ENCODE results near the gene LDB3. TPM values are rescaled to one million over a fixed set of nuclear protein-coding genes. Genes with fewer than 3 reads are reported as not detected.
"Not testable (repeated sequence)": the region's sequence is repeated elsewhere in the genome, so short reads cannot be mapped to it uniquely, and the experiment has no call there.

The LDB3 gene
- polyA plus RNA-seq, 5 donors, result 1.1 to 27.1 (median 1.9) TPM

- no peak for DNase-seq
These were observed 61.9 kb downstream of the LDB3 start for GRCh38 chr10:86730227-86730626.

DNA sequence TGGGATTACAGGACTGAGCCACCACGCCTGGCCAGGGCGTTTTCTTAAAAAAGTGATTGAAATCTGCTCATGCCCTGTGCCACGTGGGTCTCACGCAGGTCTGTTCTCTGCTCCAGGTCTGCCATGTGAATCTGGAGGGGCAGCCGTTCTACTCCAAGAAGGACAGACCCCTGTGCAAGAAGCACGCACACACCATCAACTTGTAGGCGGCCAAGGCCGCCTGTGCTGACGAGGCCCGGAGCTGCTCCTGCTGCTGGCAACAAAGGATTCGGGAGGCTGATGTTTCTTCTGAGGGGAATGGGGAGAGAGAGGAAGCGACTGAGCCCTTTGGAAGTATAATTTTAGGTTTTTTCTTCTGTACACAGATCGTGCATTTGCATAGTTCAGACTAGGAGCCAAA lies 64.5 kb downstream of the LDB3 start:
- no peak for DNase-seq

- peak in 1 of 2 donors; percentile 33 for DNase-seq
These were observed 65.0 kb downstream of the LDB3 start for GRCh38 chr10:86733260-86733671.

DNA sequence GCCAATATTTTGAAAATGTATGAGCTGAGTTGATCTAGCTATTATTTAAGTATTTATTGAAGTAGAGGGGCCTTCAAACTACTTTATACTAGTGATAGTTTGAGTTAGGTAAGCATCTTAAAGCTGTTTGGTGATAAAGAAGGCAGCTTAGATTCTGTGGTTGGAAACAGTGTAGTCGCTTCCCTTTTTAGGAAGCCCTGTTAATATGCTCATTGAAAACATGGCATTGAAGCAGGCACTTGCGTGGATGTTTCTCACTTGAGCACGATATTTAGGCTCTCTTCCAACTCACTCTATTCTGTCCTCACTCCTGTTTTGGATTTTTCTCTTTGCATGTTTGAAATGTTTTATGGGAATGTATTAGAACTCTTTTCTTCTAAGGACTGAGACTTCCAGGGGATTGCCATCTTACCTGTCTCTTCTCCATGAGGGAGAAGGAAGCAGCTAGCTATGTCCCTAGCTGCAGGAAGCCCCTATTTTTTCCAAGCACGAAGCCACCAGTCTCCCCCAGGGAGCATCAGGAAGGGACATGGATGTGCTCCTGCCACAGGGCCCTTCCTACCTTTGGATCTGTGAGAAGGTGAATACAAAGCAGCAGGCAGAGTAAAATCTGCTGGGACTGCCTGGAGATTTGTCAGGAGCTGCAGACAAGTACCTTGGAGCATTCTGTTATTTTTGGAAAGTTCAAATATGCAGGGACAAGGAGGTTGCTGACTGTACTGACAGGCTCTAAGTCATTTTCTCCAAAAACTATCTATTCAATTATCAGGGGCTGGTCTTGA lies 66.1 kb downstream of the LDB3 start:
- no peak for DNase-seq

GRCh38 chr10:86735278-86735677 lies 67.0 kb downstream of the LDB3 start:
- not testable (repeated sequence) for DNase-seq

GRCh38 chr10:86742230-86742629 lies 73.9 kb downstream of the LDB3 start:
- no peak for DNase-seq

GRCh38 chr10:86744067-86744725 lies 75.9 kb downstream of the LDB3 start:
- no peak for DNase-seq

DNA sequence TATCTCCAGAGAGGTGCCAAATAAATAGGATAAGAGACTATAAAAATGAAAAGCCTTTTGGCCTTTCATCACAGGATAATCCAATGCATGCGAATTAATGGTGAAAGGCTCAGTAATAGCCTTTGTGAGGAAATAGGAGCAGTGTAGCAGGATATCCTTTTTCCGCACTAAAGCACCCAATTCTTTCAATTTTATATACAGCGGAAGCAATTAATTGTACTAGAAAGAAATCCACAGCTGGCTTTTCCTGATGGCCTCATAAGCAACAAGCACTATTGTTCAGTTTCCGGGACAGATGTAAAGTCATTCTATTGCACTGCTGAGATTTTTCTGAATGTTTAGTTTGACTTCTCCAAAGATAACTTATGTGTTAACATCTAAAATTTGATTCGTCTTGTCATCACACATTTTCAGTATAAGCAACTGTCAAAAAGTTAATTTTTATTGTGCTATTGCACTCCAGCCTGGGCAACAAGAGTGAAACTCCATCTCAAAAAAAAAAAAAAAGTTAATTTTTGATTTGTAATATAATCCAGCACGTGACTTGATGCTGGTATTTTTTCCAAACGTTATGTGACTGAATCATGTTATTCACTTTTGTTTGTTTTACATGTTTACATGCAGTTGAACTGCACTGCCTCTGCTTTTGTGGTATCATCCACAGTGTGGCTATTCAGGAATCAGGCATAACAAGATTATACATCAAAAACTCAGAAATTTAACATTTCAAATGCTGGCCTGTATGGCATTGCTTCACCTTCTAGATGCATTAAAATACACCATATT lies 79.7 kb downstream of the LDB3 start:
- peak in 1 of 2 donors; percentile 59 for DNase-seq

DNA sequence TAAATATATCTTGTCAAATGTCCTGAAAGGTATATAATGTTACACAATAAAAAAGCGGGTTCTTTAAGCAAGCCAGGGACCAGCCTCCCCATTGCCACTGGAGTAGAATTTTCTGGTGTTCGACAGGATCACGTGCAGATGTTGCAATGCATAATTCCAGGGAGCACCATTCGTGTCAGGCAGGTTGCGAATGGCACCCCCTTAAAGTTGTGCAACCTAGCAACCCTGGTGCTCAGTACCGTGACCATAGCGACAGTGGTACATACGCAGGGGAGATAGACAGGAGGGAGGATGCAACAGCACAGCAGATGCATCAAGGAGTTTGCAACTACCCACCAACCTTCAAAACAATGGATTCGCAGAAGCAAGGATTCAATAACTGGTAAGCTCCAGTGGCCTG lies 81.5 kb downstream of the LDB3 start:
- DNase-seq, result no peak

- DNase-seq, result no peak
These were observed 83.2 kb downstream of the LDB3 start for GRCh38 chr10:86751477-86751876.

GRCh38 chr10:86752311-86752710 lies 84.0 kb downstream of the LDB3 start:
- DNase-seq, result no peak

DNA sequence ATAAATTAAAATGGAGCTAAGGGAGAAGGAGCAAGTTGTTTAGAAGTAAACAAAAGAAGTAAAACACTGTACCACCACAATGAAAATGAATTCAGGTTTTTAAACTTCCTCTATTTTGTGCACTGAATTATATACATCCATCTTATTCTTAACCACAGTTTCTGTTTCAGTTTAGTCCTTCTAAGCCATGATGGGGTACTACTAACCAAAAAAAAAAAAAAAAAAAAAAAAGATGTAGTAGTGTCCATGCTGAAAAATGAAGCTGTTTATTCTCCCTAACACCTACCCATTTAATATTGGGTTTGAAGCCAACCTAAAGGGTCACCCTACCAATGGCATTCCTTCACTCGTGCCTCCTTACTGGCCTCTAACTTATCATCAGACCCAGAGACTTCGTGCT lies 84.7 kb downstream of the LDB3 start:
- DNase-seq, result no peak

DNA sequence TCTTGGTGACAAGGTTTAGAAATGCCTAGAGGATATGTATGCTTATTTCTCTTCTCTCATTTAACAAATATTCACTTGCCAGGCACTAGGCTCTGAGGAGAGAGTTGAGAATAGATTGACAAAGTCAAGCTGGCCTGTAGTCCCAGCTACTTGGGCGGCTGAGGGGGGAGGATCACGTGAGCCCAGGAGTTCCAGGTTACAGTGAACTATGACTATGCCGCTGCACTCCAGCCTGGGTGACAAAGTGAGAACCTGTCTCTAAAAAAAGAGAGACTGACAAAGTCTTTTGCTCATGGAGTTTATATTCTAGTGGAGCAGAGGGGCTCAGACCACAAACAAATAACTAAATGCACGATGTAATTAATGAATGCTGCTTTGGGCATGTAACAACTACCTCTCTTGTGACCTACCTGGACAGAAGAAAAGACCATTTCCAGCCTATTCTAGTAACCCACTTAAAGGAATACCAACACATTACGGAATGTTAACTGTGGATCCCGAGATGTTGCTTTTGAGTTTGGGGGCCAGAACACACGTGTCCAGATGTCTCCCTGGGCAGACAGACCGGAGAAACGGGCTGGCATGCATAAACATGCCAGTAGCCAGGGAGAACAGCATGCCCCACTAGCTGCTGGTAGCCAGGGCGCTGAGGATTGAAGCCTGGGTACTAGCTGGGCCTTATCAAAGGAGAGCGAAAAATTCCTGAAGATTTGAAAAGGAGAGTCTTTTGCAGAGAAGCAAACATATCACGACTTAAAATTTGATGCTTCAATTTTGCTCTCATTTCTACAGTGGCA lies 85.5 kb downstream of the LDB3 start:
- DNase-seq, result no peak

- DNase-seq, result no peak
These were observed 87.1 kb downstream of the LDB3 start for GRCh38 chr10:86755454-86755739.

- peak; percentile 93 to 94 for DNase-seq
These were observed 87.6 kb downstream of the LDB3 start for GRCh38 chr10:86755740-86756510.

- DNase-seq, result no peak
These were observed 88.3 kb downstream of the LDB3 start, which contains the start of gene BMPR1A for GRCh38 chr10:86756511-86757112. Gene BMPR1A, plus strand, starts transcription at chr10:86756619. Its CDS starts 119,400 bp downstream, at chr10:86876019.

GRCh38 chr10:86757113-86757972 lies 89.0 kb downstream of the LDB3 start:
- DNase-seq, result peak; percentile 70 to 72

DNA sequence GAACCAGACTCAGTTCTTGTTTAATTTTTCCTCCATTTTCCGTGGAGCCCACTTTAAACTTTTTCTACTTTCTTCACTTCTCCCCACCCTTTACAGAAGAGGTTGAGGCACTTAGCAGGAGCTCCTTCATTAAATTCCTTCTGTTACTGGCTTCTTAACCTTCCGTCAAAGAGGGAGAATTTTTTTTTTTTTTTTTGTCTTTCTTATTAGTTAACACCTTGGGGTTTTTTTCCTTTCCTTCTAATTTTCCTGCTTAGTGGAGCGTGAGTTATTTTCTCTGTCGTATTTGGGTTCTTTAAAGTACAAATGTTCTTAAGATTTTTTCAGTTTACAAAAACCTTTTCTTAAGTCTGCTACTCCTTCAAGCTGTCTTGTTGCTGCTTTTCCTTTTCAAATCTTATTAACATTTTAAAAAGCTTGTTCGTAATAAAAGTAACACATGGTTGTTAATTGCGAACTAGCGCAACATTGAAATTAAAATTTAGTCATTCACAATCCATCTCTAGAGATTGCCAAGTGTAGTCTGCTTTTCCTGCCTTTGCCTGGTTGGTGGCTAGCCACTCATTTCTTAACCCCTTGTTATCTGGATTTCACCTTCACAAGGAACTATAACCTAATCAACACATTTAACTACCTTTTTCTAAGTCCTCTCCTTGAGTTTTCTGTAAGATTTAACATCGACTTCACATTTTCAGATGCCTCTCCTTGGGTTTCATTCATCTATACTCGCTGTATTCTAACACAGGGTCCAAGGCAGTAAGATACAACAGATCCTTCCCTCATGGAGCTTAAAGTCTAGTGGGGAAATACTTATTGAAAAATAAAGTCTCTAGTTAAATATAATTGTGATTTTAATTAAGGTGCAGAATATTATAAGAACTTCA lies 90.1 kb downstream of the LDB3 start:
- DNase-seq, result no peak

All from right lung (tissue), 5 donors.